Measurements from ENCODE around the gene ZFYVE28.

ZFYVE28 gene

DNA sequence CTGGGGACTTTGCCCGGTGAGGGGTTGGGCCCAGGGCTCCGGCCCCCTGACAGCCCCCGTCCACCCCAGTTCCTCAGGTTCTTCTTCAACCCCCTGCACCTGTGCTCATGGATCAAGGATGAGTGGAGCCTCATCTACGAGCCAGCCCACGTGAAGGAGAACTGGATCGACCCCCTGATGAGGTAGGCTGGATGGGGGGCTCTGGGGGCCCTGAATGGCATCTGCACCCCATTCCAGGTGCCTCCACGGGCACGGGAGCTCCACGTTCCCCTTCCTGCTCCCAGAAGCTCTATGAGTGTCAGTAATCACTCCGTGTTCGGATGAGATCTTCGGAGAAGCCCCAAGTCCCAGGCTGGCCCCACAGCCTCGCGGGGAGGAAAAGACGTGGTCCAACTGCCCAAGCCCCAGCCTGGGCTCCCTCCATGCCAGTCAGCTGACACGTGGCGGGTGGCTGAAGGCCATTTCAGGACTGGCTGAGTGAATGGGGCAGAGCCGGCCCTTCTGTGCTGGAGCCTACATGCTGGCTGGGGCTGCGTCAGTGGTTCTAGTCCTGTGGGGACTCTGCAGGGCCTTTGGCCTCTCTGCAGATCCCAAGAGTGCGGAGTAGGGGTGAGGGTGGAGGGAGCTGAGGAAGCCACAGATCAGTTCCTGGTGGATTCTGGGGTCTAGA is 24.8 kb upstream of the ZFYVE28 start:
- no peak overlapping the region for H3K9ac ChIP-seq (ENCODE audit: low read length)
- H3K36me3 ChIP-seq (ENCODE audit: control insufficient read depth, insufficient read depth, low read length), result no peaks in the 10 kb centered on the region
- peaks cover 7% of the 10 kb centered on the region for H3K27me3 ChIP-seq (ENCODE audit: control insufficient read depth, insufficient read depth, low read length)
- no peaks in the 10 kb centered on the region for H3K9me3 ChIP-seq (ENCODE audit: control insufficient read depth, low read length)
- peaks cover 4% of the 10 kb centered on the region for H3K4me1 ChIP-seq (ENCODE audit: control insufficient read depth, insufficient read depth, low read length)
- no peak overlapping the region for H3K4me3 ChIP-seq (ENCODE audit: low read length)

DNA sequence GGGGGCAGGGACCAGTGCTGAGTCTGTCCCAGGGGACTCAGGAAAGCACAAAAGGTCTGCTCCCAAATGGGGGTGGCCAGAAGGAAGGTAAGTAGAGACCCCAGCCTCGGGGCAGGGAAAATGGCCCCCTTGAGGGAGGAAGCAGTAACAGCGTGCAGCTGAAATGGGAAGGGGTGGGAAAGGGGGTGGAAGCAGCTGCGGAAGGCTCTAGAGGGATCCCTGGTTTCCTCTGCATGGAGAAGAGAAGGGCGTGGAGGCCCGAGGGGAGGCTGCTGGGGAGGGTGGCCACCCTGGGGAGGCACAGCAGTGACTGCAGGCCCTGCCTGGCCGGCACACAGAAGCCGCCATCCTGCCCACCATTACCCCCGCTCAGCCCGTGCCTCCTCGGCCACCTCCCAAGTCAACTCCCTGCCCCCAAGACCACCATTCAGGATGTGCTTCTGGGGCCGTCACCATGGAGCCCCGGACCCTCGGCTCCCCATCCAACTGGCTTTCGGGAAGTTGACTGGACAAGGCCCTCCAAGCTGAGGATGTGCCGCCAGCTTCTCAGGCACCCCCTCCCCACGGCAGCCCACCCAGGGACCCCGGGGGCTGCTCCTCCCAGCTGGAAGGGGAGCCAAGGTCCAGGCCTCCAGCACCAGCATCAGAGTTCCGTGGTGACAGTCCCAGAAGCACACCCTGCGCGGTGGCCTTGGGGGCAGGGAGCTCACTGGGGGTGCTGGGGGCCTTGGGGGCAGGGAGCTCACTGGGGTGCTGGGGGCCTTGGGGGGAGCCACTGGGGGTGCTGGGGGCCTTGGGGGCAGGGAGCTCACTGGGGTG is 23.9 kb upstream of the ZFYVE28 start:
- Histone ChIP-seq H3K4me3 (ENCODE audit: low read length) (no peak overlapping the region), H3K4me1 (ENCODE audit: control insufficient read depth, insufficient read depth, low read length) (peaks cover 4% of the 10 kb centered on the region), H3K27me3 (ENCODE audit: control insufficient read depth, insufficient read depth, low read length) (peaks cover 7% of the 10 kb centered on the region), H3K36me3 (ENCODE audit: control insufficient read depth, insufficient read depth, low read length) (no peaks in the 10 kb centered on the region), H3K9ac (ENCODE audit: low read length) (no peak overlapping the region), H3K9me3 (ENCODE audit: control insufficient read depth, low read length) (no peaks in the 10 kb centered on the region)

DNA sequence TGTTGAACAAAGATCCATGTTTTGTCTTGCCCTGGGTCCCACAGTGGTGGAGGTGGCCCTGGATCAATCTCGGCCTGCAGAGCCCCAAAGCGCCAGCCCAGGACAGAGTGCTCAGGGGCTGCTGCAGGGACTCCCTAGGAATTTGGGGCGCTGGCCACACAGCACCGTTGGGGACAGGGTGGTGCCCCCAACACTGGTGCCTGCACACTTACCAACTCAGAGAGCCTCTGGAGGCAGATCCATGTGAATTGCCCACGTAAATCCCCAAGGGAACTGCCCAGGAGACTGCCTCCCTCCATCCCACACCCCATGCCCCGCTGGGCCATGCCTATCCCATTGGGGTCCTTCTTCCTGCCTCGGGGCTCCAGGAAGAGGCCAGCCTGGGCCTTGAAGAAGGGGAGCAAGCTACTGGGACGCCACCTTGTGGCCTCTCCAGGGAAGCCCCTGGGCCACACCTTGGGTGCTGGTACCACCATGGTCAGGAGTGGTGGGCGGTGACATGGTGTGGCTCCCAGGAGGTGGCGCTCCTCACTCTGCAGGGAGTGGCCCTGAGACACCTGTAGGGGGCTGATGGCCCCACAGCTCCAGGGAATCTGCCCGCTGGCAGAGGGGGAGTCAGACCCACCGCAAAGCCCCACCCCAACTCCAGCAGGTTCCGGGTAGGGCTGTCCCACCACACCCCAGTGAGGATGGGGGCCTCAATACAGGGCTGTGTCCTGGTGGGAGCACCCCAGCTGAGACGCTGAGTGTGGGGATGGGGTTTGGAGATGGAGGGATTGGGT is 23.1 kb upstream of the ZFYVE28 start:
- Histone ChIP-seq H3K9ac (ENCODE audit: low read length) (no peak overlapping the region), H3K9me3 (ENCODE audit: control insufficient read depth, low read length) (no peaks in the 10 kb centered on the region), H3K4me1 (ENCODE audit: control insufficient read depth, insufficient read depth, low read length) (peaks cover 4% of the 10 kb centered on the region), H3K27me3 (ENCODE audit: control insufficient read depth, insufficient read depth, low read length) (peaks cover 7% of the 10 kb centered on the region), H3K4me3 (ENCODE audit: low read length) (no peak overlapping the region), H3K36me3 (ENCODE audit: control insufficient read depth, insufficient read depth, low read length) (no peaks in the 10 kb centered on the region)

DNA sequence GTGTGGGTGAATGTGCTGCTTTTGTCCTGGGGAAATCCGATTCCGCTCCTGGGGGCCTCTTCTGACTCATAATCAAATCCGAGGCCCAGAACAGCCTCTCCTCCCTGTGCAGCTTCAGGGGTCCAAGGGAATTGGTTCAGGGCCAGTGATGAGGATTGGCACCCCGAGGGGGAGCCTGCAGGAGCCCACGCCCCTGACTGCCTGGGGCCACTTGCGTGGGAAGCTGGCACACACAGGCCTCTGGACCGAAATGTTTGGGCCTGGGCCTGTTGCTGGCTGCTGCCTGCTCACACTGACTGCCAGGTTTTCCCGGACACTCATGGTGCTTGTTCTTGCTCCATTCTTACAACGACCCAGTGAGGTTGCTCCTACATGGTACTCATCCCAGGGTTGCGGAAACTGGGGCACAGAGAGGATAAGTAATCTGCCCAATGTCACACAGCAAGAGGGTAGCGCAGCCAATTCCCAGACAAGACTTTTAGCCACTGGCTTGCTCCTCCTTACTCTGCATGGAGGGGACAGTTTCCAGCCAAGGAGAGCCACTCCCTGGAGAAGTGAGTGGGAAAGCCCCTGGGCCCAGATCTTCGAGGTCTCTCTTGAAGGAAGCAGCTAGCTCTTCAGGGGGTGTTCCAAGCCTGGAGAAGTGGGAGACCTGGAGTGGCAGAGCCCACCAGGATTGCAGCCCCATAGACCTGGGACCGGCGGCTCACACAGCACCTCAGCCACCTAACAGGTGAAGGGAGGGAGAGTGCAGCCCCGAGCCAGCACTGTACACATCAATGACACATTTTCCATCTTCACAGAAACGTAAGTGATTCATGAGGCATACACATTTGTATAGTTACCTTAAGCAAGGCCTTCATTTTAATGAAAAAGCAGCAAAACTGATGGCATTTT is 20.6 kb upstream of the ZFYVE28 start:
- no peaks in the 10 kb centered on the region for H3K9me3 ChIP-seq (ENCODE audit: control insufficient read depth, low read length)
- H3K27me3 ChIP-seq (ENCODE audit: control insufficient read depth, insufficient read depth, low read length), result peaks cover 12% of the 10 kb centered on the region
- H3K4me1 ChIP-seq (ENCODE audit: control insufficient read depth, insufficient read depth, low read length), result peaks cover 4% of the 10 kb centered on the region
- no peak overlapping the region for H3K4me3 ChIP-seq (ENCODE audit: low read length)
- no peak overlapping the region for H3K9ac ChIP-seq (ENCODE audit: low read length)
- no peaks in the 10 kb centered on the region for H3K36me3 ChIP-seq (ENCODE audit: control insufficient read depth, insufficient read depth, low read length)

DNA sequence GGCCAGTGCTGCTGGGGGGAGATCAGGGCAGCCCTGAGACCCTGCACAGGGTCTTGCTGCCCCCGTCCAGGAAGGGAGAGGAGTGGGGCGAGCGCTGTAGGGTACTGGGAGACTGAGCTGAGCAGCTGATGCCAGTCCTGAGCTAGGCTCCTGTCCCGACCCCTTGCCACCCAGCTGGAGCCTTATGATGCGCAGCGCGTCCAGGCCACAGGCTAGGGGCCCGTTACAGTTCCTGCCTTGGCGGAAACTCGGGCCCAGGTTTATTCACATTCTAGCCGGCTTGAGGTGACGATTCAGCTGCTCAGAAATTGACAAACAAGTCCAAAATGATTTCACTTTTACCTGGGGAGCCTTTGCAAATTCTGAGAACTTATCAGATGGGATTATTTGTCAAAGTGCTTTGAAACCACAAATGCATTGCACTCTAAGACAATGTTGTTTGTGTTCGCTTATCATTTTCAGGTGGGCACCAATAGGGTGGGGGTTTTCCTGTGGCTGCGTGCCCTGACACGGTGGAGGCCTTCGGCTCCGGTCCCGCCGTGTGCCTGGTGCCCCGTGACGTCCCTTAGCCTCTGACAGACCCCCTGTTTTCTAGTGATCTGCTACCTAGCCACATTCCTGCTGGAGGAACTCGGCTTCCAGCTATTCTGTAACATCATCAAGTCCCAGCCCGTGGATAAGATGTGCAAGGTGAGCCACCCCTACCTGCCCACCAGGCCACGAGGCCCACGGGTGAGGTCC is 19.2 kb upstream of the ZFYVE28 start:
- peaks cover 4% of the 10 kb centered on the region for H3K4me1 ChIP-seq (ENCODE audit: control insufficient read depth, insufficient read depth, low read length)
- peaks cover 12% of the 10 kb centered on the region for H3K27me3 ChIP-seq (ENCODE audit: control insufficient read depth, insufficient read depth, low read length)
- no peak overlapping the region for H3K4me3 ChIP-seq (ENCODE audit: low read length)

DNA sequence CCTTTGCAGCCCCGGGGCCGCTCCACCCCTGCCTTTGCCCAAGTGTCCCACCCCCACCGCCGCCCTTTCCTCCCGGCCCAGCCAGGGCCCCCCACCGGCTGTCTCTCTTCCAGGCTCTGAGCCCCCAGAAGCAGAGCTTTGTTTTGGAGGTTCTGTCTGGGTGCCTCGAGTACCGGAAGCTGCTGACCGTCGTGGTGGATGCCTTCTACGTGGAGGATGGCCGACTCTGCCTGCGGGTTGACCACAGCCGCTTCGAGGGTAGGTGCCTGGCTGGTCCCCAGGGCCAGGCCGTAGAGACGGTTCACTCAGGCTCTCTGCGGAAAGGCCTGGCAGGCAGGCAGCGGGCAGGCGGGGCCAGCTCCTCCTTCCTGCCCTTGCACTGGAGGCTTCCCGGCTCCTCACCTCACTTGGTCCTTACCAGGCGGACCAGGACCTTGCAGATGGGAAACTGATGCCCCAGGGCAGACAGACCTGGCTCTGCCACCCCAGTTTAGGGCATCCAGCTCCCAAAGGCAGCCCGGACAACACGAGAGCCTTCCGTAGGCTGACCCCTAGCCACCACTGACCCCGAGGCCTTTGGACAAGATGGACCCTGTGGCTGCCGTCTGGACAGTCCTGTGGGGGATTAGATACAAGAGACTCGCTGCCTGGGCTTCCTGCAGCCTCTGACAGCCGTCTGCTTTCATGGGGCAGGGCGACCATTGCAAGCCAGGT is 18.5 kb upstream of the ZFYVE28 start:
- Histone ChIP-seq H3K9ac (ENCODE audit: low read length) (no peak overlapping the region), H3K9me3 (ENCODE audit: control insufficient read depth, low read length) (no peaks in the 10 kb centered on the region), H3K36me3 (ENCODE audit: control insufficient read depth, insufficient read depth, low read length) (no peaks in the 10 kb centered on the region), H3K4me3 (ENCODE audit: low read length) (no peak overlapping the region), H3K27me3 (ENCODE audit: control insufficient read depth, insufficient read depth, low read length) (peaks cover 12% of the 10 kb centered on the region), H3K4me1 (ENCODE audit: control insufficient read depth, insufficient read depth, low read length) (peaks cover 4% of the 10 kb centered on the region)

More for the DNA sequence above, 19.2 kb upstream of the ZFYVE28 start:
- Histone ChIP-seq H3K36me3 (ENCODE audit: control insufficient read depth, insufficient read depth, low read length) (no peaks in the 10 kb centered on the region), H3K9ac (ENCODE audit: low read length) (no peak overlapping the region), H3K9me3 (ENCODE audit: control insufficient read depth, low read length) (no peaks in the 10 kb centered on the region)

DNA sequence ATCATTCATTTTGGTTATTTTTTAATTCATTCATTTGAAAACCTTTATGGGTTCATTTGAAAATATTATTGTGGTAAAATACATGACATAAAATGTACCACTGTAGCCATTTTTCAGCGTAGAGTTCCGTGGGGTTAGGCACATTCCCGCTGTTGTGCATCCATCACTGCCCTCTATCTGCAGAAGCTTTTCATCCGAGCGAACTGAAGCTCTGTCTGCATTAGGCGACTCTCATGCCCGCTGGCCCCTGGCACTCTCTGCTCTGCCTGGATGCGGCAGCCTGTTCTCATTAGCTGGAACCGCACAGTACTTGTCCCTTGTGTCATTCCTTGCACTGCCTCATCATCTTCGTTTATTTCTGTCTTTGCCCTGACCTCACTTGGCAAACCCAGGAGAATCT is 17.9 kb upstream of the ZFYVE28 start:
- Histone ChIP-seq H3K9me3 (ENCODE audit: control insufficient read depth, low read length) (no peaks in the 10 kb centered on the region), H3K4me3 (ENCODE audit: low read length) (no peak overlapping the region), H3K36me3 (ENCODE audit: control insufficient read depth, insufficient read depth, low read length) (no peaks in the 10 kb centered on the region), H3K4me1 (ENCODE audit: control insufficient read depth, insufficient read depth, low read length) (peaks cover under 1% of the 10 kb centered on the region), H3K27me3 (ENCODE audit: control insufficient read depth, insufficient read depth, low read length) (peaks cover 12% of the 10 kb centered on the region), H3K9ac (ENCODE audit: low read length) (no peak overlapping the region)

DNA sequence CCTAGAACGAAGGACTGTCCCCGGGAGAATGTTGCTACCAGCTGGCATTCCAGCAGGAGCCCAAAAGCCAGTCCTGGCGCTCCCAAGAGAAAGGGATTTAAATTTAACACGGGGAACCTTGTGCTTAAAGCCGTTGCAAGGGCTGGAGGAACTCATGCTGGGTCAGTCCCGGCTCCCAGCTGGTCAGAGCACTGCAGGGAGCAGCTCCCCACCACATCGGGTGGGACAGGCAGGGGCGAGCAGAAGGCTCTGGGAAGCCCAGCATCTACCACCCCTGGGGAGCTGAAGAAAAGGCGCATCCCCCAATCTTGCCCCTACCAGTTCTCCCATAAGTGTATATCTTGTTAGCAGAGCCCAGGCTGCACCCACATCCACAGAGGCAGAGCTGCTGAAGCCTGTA is 16.0 kb upstream of the ZFYVE28 start:
- peaks cover 12% of the 10 kb centered on the region for H3K27me3 ChIP-seq (ENCODE audit: control insufficient read depth, insufficient read depth, low read length)
- no peaks in the 10 kb centered on the region for H3K4me1 ChIP-seq (ENCODE audit: control insufficient read depth, insufficient read depth, low read length)
- H3K36me3 ChIP-seq (ENCODE audit: control insufficient read depth, insufficient read depth, low read length), result no peaks in the 10 kb centered on the region
- H3K9me3 ChIP-seq (ENCODE audit: control insufficient read depth, low read length), result no peaks in the 10 kb centered on the region
- H3K4me3 ChIP-seq (ENCODE audit: low read length), result no peak overlapping the region
- no peak overlapping the region for H3K9ac ChIP-seq (ENCODE audit: low read length)

DNA sequence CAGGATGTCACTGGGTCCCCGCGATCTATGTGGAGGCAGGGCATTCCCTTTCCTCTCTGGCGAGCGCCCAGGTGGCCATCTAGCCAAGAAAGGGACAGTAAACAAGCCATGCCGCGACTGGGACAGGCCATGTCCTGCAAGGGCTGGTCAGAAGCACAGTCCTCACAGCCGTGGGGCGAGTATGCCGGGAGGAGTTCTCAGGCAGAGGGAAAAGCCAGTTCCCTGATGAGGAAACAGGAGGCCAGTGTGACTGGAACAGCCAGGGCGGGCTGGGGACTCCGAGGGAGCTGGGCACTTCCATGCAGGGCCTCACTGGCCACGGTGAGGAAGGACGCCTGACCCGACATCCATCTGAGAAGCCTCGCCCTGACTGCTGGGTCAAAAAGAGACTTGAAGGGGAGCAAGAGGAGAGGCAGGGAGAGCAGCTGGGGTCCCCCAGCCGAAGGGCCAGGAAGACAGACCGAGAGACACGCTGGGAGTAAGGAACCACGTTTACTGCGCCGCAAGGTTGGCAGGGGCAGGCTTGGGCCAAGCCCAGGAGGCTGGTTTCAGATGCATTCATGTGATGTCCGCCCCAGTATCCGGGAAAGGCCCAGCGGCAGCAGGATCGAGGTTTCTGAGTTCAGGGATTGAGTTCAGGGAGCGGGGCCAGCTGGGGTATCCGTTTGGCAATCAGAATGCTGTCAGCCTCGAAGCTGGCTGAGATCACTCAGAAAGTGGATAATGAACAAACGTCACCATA is 15.3 kb upstream of the ZFYVE28 start:
- Histone ChIP-seq H3K9ac (ENCODE audit: low read length) (no peak overlapping the region), H3K9me3 (ENCODE audit: control insufficient read depth, low read length) (no peaks in the 10 kb centered on the region), H3K4me1 (ENCODE audit: control insufficient read depth, insufficient read depth, low read length) (no peaks in the 10 kb centered on the region), H3K36me3 (ENCODE audit: control insufficient read depth, insufficient read depth, low read length) (no peaks in the 10 kb centered on the region), H3K27me3 (ENCODE audit: control insufficient read depth, insufficient read depth, low read length) (peaks cover 6% of the 10 kb centered on the region), H3K4me3 (ENCODE audit: low read length) (no peak overlapping the region)

DNA sequence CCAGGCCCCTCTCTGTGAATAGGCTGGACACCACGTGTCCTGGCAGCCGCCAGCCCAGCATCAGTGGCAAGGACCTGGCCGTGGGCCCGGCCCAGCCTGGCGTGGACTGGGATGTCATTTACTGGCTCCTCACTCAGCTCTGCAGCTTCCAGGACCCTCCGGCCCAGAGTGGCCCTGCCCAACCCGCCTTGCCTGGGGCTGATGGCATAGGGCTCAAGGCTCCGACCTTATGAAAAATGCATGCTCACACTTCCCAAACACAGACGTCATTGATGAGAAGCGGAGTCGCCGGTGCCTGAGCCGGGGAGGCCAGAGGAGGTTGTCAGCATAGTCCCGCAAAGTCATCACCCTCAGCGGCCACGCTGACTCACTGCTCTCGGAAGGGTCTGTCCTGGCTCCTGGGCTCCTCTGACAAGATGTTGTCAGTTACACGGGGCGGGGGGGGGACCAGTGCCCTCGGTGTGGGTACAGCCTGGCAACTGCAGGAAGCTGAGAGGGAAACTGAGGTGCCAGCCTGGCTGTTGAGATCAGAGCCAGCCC is 14.6 kb upstream of the ZFYVE28 start:
- H3K4me3 ChIP-seq (ENCODE audit: low read length), result no peak overlapping the region
- no peak overlapping the region for H3K9ac ChIP-seq (ENCODE audit: low read length)
- no peaks in the 10 kb centered on the region for H3K9me3 ChIP-seq (ENCODE audit: control insufficient read depth, low read length)
- H3K4me1 ChIP-seq (ENCODE audit: control insufficient read depth, insufficient read depth, low read length), result no peaks in the 10 kb centered on the region
- H3K36me3 ChIP-seq (ENCODE audit: control insufficient read depth, insufficient read depth, low read length), result no peaks in the 10 kb centered on the region
- peaks cover 5% of the 10 kb centered on the region for H3K27me3 ChIP-seq (ENCODE audit: control insufficient read depth, insufficient read depth, low read length)

All from mucosa of stomach (tissue), 1 donor.